ENCODE measurements around the gene EIF6.

DNA sequence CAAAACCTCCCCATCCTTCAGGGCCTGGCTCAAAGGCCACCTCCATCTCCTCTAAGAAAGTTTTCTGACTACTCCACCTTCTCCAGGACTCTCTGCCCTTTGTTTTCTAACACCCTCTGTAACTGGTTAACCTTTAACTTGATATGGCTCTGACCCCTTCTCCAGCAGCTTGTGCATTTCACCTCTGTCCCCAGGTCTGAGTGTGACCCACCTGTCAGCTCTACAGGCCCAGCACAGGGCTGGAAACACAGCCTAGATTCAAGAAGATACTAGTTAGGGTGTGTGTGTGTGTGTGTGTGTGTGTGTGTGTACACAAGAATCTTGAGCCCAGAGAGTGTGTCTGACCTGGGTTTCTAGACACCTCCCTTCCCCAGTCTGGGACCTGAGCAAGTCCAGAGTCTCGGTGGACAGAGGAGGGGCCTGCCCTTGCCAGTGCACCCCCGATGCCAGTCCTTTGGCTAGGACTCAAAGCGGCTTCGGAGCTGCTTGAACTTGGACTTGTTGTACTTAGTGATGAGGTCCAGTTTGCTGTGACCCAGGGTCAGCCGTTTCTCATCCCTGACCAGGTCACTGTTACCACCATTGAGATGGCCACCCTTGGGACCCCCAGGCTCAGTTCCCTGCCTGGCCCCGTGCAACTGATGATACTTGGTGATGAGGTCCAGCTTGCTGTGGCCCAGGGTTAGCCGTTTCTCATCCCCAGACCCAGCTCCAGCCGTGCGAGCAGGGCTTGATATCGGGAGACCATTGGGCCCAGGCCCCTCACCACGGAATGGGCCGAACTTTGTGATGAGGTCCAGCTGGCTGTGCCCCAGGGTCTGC, 1.7 kb upstream of the EIF6 start:
- TF ChIP-seq, protein P1, sequence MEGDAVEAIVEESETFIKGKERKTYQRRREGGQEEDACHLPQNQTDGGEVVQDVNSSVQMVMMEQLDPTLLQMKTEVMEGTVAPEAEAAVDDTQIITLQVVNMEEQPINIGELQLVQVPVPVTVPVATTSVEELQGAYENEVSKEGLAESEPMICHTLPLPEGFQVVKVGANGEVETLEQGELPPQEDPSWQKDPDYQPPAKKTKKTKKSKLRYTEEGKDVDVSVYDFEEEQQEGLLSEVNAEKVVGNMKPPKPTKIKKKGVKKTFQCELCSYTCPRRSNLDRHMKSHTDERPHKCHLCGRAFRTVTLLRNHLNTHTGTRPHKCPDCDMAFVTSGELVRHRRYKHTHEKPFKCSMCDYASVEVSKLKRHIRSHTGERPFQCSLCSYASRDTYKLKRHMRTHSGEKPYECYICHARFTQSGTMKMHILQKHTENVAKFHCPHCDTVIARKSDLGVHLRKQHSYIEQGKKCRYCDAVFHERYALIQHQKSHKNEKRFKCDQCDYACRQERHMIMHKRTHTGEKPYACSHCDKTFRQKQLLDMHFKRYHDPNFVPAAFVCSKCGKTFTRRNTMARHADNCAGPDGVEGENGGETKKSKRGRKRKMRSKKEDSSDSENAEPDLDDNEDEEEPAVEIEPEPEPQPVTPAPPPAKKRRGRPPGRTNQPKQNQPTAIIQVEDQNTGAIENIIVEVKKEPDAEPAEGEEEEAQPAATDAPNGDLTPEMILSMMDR (IDR thresholded peaks at IDR 0.05 in 4 of 5, conservative IDR thresholded peaks at IDR 0.05 in 1 of 5): no peak
- no peak for TF ChIP-seq POLR2A (IDR thresholded peaks at IDR 0.05)
